Measurements from ENCODE around the gene CELF1.

DNA sequence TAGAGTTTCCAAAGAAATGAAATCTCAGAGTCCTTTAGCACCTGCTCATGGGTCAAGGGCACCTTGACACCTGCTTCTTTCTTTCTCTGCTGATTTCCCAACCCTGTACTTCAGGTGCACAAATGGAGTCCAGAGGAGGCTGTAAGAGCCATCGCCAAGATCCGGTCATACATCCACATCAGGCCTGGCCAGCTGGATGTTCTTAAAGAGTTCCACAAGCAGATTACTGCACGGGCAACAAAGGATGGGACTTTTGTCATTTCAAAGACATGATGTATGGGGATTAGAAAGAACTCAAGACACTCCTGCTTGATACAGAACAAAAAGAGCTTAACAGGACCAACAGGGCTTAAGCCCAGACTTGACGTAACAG lies 18.4 kb upstream of the CELF1 start:
- TF ChIP-seq POLR2A (IDR thresholded peaks at IDR 0.05) (no peak), CTCF (IDR thresholded peaks at IDR 0.05) (no peak)
